Suprapubic skin (tissue), 4 donors: ENCODE results near the gene TTLL5. TPM values are rescaled to one million over a fixed set of nuclear protein-coding genes. Genes with fewer than 3 reads are reported as not detected.

Experiments
- DNase-seq, 2 donors: peaks; one replicate each; pipeline ENCODE4 v3.0.0-alpha.2; 2019; ENCODE audit warnings: low spot score in 2 of 2
- H3K27ac ChIP-seq: fragments of 200-600 bp; sonication (generic); one replicate; pipeline ENCODE4 v1.5.1; 2019
- H3K27me3 ChIP-seq: fragments of 200-600 bp; sonication (generic); one replicate; pipeline ENCODE4 v1.5.1; 2019
- H3K36me3 ChIP-seq: fragments of 200-600 bp; sonication (generic); one replicate; pipeline ENCODE4 v1.5.1; 2019
- H3K4me1 ChIP-seq: fragments of 200-600 bp; sonication (generic); one replicate; pipeline ENCODE4 v1.5.1; 2019
- H3K4me3 ChIP-seq: fragments of 200-600 bp; sonication (generic); one replicate; pipeline ENCODE4 v1.5.1; 2019; ENCODE audit warnings: mild to moderate bottlenecking
- H3K9me3 ChIP-seq: fragments of 200-600 bp; sonication (generic); one replicate; pipeline ENCODE4 v1.5.1; 2019
- EP300 ChIP-seq: sonication (generic); formaldehyde crosslinking; IDR thresholded peaks from one replicate; pipeline ENCODE4 v1.6.1; 2017; ENCODE audit warnings: antibody characterized with exemption
- POLR2A ChIP-seq, 2 donors: fragments of 450-650 bp; IDR thresholded peaks; one replicate each; pipeline ENCODE4 v1.6.1; 2017; ENCODE audit warnings: antibody characterized with exemption in 2 of 2, mild to moderate bottlenecking in 2 of 2, moderate library complexity in 2 of 2
- POLR2AphosphoS5 ChIP-seq, 3 donors: sonication (generic); formaldehyde crosslinking; IDR thresholded peaks; one replicate each; pipeline ENCODE4 v1.6.1; 2017; ENCODE audit warnings: antibody characterized with exemption in 3 of 3
- WGBS: methylation state at CpG from one replicate; pipeline ENCODE4 v1.1.5; 2018; 5-methylcytosine and 5-hydroxymethylcytosine counted together
- total RNA-seq, 4 donors: library from RNA; depleted of rRNA; stranded (reverse); fragments of >200 nt; gene quantifications; one replicate each; pipeline ENCODE4 v1.1.0, GENCODE V29; 2016
- TF ChIP-seq, protein P1 (sequence below), 2 donors: fragments of 200-600 bp in 1 of 2; fragments of 450-650 bp in 1 of 2; sonication (generic) in 1 of 2; IDR thresholded peaks; one replicate each; pipeline ENCODE4 v1.5.1; 2016 to 2019; ENCODE audit warnings: antibody characterized with exemption in 2 of 2, mild to moderate bottlenecking in 1 of 2, moderate library complexity in 1 of 2

The TTLL5 gene
- total RNA-seq, 4 donors from 2014 or later = 24.4 to 56.4 (median 34.8) TPM

DNA sequence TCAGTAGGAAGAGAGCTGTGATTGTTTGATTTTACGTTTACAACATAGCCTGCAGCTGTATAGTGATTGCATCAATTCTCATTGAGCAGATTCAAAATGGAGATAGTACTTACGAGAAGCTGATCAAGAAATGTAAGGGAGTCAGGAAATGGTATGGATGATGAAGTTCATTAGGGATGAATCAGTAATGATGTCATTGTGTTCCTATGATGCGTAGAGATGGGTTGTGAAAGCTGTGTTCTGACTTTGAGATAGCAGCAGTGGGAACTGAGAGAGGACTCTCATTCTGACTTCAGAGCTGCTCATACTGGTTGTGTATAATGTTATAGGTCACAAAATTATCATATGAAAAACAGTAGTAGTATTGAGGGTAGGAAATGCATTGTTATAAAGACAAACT lies 44.0 kb downstream of the TTLL5 start:
- no peaks in the 10 kb centered on the region for H3K9me3 ChIP-seq
- TF ChIP-seq, protein P1, sequence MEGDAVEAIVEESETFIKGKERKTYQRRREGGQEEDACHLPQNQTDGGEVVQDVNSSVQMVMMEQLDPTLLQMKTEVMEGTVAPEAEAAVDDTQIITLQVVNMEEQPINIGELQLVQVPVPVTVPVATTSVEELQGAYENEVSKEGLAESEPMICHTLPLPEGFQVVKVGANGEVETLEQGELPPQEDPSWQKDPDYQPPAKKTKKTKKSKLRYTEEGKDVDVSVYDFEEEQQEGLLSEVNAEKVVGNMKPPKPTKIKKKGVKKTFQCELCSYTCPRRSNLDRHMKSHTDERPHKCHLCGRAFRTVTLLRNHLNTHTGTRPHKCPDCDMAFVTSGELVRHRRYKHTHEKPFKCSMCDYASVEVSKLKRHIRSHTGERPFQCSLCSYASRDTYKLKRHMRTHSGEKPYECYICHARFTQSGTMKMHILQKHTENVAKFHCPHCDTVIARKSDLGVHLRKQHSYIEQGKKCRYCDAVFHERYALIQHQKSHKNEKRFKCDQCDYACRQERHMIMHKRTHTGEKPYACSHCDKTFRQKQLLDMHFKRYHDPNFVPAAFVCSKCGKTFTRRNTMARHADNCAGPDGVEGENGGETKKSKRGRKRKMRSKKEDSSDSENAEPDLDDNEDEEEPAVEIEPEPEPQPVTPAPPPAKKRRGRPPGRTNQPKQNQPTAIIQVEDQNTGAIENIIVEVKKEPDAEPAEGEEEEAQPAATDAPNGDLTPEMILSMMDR (IDR thresholded peaks at IDR 0.05) = no peak
- no peak for TF ChIP-seq EP300
- no peak for TF ChIP-seq POLR2A (IDR thresholded peaks at IDR 0.05)
- no peak for TF ChIP-seq POLR2AphosphoS5 (IDR thresholded peaks at IDR 0.05)
- H3K36me3 ChIP-seq = peaks cover 16% of the 10 kb centered on the region
- H3K4me1 ChIP-seq = no peaks in the 10 kb centered on the region
- WGBS = 81% methylated on average over 3 of the region's 3 CpGs
- no peak for DNase-seq
- no peak overlapping the region for H3K27ac ChIP-seq
- no peak overlapping the region for H3K4me3 ChIP-seq
- no peaks in the 10 kb centered on the region for H3K27me3 ChIP-seq

DNA sequence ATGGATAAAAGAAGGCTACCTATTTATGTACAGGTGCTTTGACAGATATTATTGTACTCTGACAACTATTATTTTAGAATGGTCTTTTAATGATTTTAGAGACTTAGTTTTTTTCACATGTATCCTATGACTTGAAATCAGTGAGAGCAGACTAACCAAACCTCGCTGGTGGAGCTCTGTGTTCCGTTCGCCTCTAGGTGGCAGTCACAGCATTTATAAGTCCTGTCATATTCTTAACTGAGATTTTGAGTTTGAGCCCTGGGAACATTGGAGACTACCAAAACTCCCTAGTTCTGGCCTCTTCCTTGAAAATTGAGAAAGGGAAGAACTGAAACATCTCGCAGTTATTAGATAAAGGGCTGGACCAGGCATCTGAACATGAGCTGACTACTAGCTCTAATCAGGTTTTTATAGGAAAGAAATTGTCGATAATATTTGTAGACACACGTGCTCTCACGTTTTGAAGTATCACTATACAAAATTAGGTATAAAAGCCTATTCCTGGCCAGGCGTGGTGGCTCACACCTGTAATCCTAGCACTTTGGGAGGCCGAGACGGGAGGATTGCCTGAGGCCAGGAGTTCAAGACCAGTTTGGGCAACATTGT lies 48.3 kb downstream of the TTLL5 start:
- Histone ChIP-seq H3K4me3 (no peak overlapping the region), H3K27ac (no peak overlapping the region), H3K36me3 (peaks cover 9% of the 10 kb centered on the region), H3K9me3 (no peaks in the 10 kb centered on the region), H3K27me3 (no peaks in the 10 kb centered on the region), H3K4me1 (peaks cover 15% of the 10 kb centered on the region)
- no peak for TF ChIP-seq POLR2A (IDR thresholded peaks at IDR 0.05)
- TF ChIP-seq, protein P1 (IDR thresholded peaks at IDR 0.05) = peak; percentile 62 to 71
- DNase-seq = peak in 1 of 2 donors; percentile 81
- WGBS = 55% methylated on average over 10 of the region's 10 CpGs

DNA sequence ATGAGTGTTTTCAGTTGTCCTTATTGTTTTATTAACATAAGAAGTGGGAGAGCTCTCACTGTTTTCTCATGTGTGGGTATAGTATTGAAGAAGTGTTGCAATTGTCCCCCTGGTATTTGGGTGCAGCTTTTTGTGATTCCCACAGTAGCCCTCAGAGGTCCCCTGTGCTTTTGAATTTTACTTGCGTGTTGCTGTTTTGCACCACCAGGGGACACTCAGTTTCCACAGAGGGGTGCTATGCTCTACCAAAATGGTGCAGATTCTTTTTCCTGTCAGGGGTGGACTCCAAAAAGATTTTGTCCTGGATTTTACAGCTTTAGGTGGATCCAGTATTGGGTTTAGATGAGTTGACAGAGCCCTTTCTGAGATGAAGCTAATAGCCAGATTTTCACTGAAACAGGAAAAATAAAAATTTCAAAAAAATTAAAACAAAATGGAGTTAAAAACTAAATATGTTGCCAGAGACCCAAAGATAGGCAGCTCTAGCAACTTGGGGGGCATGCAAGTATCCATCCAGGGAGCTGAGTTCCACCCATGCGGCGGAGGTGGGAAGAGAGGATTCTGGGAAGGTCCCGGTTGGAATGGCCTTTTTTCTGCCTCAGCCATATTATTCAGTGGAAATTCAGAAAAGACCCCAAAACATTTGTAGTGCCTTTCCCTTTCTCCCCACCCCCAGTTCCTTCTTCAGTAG lies 50.2 kb downstream of the TTLL5 start:
- no peaks in the 10 kb centered on the region for H3K27me3 ChIP-seq
- 55% methylated on average over 4 of the region's 4 CpGs for WGBS
- no peak for DNase-seq
- peaks cover 9% of the 10 kb centered on the region for H3K36me3 ChIP-seq
- peaks cover 25% of the 10 kb centered on the region for H3K4me1 ChIP-seq
- H3K4me3 ChIP-seq = no peak overlapping the region
- H3K9me3 ChIP-seq = no peaks in the 10 kb centered on the region
- TF ChIP-seq POLR2A (IDR thresholded peaks at IDR 0.05) (no peak), EP300 (no peak), POLR2AphosphoS5 (IDR thresholded peaks at IDR 0.05) (no peak)
- TF ChIP-seq, protein P1 (IDR thresholded peaks at IDR 0.05) = peak in 1 of 2 donors; percentile 43
- peak overlapping the region; percentile 78 for H3K27ac ChIP-seq

DNA sequence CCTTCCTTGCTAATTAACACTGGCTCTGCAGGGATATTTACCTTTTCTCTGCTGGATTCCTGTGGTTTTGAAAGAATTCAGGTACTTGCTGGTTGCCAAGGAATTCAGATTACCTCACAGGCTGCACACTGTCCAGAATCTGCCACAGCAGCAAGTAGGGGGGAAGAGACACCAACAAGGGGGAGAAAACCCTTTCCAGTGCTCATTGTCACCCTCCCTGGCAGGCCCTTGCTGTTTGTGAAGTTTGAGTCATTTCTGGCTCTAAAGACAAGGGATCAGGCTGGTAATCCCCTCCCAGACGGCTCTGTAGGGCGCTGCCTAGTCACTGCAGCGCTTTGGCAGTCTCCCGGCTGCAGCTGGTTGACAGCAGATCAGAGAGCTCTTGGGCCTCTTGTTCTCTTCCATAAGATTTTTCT lies 50.8 kb downstream of the TTLL5 start:
- 19% methylated on average over 4 of the region's 4 CpGs for WGBS
- H3K4me3 ChIP-seq = no peak overlapping the region
- H3K4me1 ChIP-seq = peaks cover 25% of the 10 kb centered on the region
- peaks cover 9% of the 10 kb centered on the region for H3K36me3 ChIP-seq
- H3K27me3 ChIP-seq = no peaks in the 10 kb centered on the region
- TF ChIP-seq EP300 = no peak
- no peak for TF ChIP-seq POLR2A (IDR thresholded peaks at IDR 0.05)
- TF ChIP-seq POLR2AphosphoS5 (IDR thresholded peaks at IDR 0.05) = no peak
- TF ChIP-seq, protein P1 (IDR thresholded peaks at IDR 0.05) = no peak
- no peaks in the 10 kb centered on the region for H3K9me3 ChIP-seq
- H3K27ac ChIP-seq = peak overlapping the region; percentile 78
- DNase-seq = peak in 1 of 2 donors; percentile 64

DNA sequence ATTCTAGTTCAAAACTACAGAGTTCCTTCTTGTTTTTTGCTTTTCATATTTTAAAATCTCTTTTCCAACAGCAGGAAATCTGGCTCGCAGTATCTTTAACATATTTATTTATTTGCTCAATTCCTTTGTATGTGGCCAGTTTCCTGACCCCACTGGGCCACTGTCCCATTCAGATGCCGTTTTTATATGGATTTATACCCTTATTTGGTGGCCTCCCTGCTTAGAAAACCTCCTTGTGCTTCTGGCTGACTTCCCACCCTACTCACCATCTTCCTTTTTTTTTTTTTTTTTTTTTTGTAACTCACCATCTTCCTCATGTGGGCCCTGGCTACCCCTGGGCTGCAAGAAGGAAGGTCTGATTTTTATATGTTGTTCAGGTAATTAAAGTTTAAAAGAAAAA lies 53.9 kb downstream of the TTLL5 start:
- Histone ChIP-seq H3K4me1 (peaks cover 37% of the 10 kb centered on the region), H3K9me3 (no peaks in the 10 kb centered on the region), H3K27ac (no peak overlapping the region), H3K27me3 (no peaks in the 10 kb centered on the region), H3K4me3 (no peak overlapping the region), H3K36me3 (peaks cover 5% of the 10 kb centered on the region)
- 52% methylated on average over 2 of the region's 2 CpGs for WGBS
- no peak for DNase-seq
- TF ChIP-seq, protein P1 (IDR thresholded peaks at IDR 0.05) = no peak
